Spleen (tissue), 11 donors: ENCODE results near the gene MEOX1. TPM values are rescaled to one million over a fixed set of nuclear protein-coding genes. Genes with fewer than 3 reads are reported as not detected.

Experiments used
- polyA plus RNA-seq, 3 donors: library from polyadenylated mRNA; stranded (reverse); fragments of 200-250 nt; gene quantifications; one replicate each; pipeline ENCODE4 v1.2.1, GENCODE V29; 2013
- small RNA-seq, 4 donors: library from RNA; depleted of rRNA; stranded (forward); fragments of <200 nt; gene quantifications; one replicate each; pipeline ENCODE3, GENCODE V24; 2016
- total RNA-seq, 7 donors: library from RNA; depleted of rRNA in 3 of 7; stranded (reverse); fragments of >200 nt in 3 of 7; fragmentation: NEBNext Ultra II Directional in 4 of 7; extraction: Animal tissue kit (Norgen Biotek cat#: 25700) in 4 of 7; gene quantifications; one replicate each; pipeline versions ENCODE4 v1.1.0 to v1.2.1, GENCODE V29; 2016 to 2021
- donor health status: healthy with polysubstance abuse.
- donor health status: DM: no; HTN: no; CAD: no; lungs with moderate emphysema.
- donor health status: DM: no; HTN: no; CAD: no.
- donor health status: Bipolar disorder and iron deficiency.
- donor health status: healthy.
- donor health status: DM: no; HTN: no; CAD: no.
- donor health status: DM: yes; HTN: yes; CAD: no.

MEOX1 gene
- total and polyA plus RNA-seq, 10 donors = 4.1 to 46.9 (median 14.4) TPM

Small RNA genes lying within 50 kb of the gene (small RNA-seq; reads per million reads assigned to genes)
- gene RF00017 = 0 reads per million in 4 donors

Other genes starting within 250 kb of the MEOX1 start
- gene DHX8, start 177.9 kb downstream of the MEOX1 start, total RNA-seq = 10 to 100 TPM; 37.8 to 63.3 (median 55.4) TPM
- gene DHX8, start 177.9 kb downstream of the MEOX1 start, polyA plus RNA-seq = 10 to 100 TPM; 20.4 to 25.6 (median 22.8) TPM
- under 1 TPM in 4 of 7 donors, not detected in 3; 0.17 to 0.97 (median 0.74) TPM for gene ETV4, start 115.6 kb downstream of the MEOX1 start, total RNA-seq
- gene ETV4, start 115.6 kb downstream of the MEOX1 start, polyA plus RNA-seq = under 1 TPM; 0.37 to 0.53 (median 0.51) TPM
- gene SOST, start 96.9 kb upstream of the MEOX1 start, total RNA-seq = not detected
- under 1 TPM in 1 of 3 donors, not detected in 2; 0.04 TPM for gene SOST, start 96.9 kb upstream of the MEOX1 start, polyA plus RNA-seq
- gene DUSP3, start 117.1 kb upstream of the MEOX1 start, total RNA-seq = 10 to 100 TPM; 55.0 to 96.2 (median 87.5) TPM
- 10 to 100 TPM; 25.7 to 45.7 (median 32.1) TPM for gene DUSP3, start 117.1 kb upstream of the MEOX1 start, polyA plus RNA-seq
- gene CFAP97D1, start 118.5 kb upstream of the MEOX1 start, total RNA-seq = under 1 TPM in 4 of 7 donors, not detected in 3; 0.17 to 0.32 (median 0.20) TPM
- gene CFAP97D1, start 118.5 kb upstream of the MEOX1 start, polyA plus RNA-seq = under 1 TPM in 1 of 3 donors, not detected in 2; 0.06 TPM
- 10 to 100 TPM in 2 of 7 donors, 1 to 10 TPM in 5; 3.3 to 23.9 (median 9.7) TPM for gene MPP3, start 171.2 kb upstream of the MEOX1 start, total RNA-seq
- gene MPP3, start 171.2 kb upstream of the MEOX1 start, polyA plus RNA-seq = 1 to 10 TPM; 1.9 to 7.1 (median 5.7) TPM
- gene CD300LG, start 185.3 kb upstream of the MEOX1 start, total RNA-seq = 1 to 10 TPM in 6 of 7 donors, under 1 TPM in 1; 0.77 to 5.3 (median 3.6) TPM
- gene CD300LG, start 185.3 kb upstream of the MEOX1 start, polyA plus RNA-seq = 1 to 10 TPM in 1 of 3 donors, under 1 TPM in 2; 0.33 to 1.7 (median 0.73) TPM
- 1 to 10 TPM in 5 of 7 donors, under 1 TPM in 2; 0.77 to 2.4 (median 1.2) TPM for gene MPP2, start 245.6 kb upstream of the MEOX1 start, total RNA-seq
- under 1 TPM; 0.13 to 0.51 (median 0.15) TPM for gene MPP2, start 245.6 kb upstream of the MEOX1 start, polyA plus RNA-seq